Neural progenitor cell (in vitro differentiated cells): ENCODE results near the gene TGFBR2. TPM values are rescaled to one million over a fixed set of nuclear protein-coding genes. Genes with fewer than 3 reads are reported as not detected.

Experiments used
- DNase-seq: peaks from one replicate; pipeline ENCODE4 v3.0.0-alpha.2; 2016; ENCODE audit warnings: low spot score
- H2AFZ ChIP-seq: fragments of 200-600 bp; sonication (generic); replicated peaks from 2 replicates; pipeline ENCODE4 v1.6.1; 2016; ENCODE audit warnings: antibody characterized with exemption
- H3F3A ChIP-seq: fragments of 200-600 bp; sonication (generic); 2 replicates; pipeline ENCODE4 v1.6.1; 2016; ENCODE audit warnings: antibody characterized with exemption, low read depth
- H3K27ac ChIP-seq: fragments of 200-600 bp; sonication (generic); 2 replicates; pipeline ENCODE4 v1.5.1; 2016; ENCODE audit warnings: mild to moderate bottlenecking
- H3K27me3 ChIP-seq: fragments of 200-600 bp; sonication (generic); 2 replicates; pipeline ENCODE4 v1.6.1; 2016; ENCODE audit warnings: mild to moderate bottlenecking, moderate library complexity
- H3K36me3 ChIP-seq: fragments of 200-600 bp; sonication (generic); 2 replicates; pipeline ENCODE4 v1.5.1; 2016
- H3K4me1 ChIP-seq: fragments of 200-600 bp; sonication (generic); 2 replicates; pipeline ENCODE4 v1.6.1; 2016; ENCODE audit warnings: mixed run types
- H3K4me2 ChIP-seq: fragments of 200-600 bp; sonication (generic); 2 replicates; pipeline ENCODE4 v1.6.1; 2016
- H3K4me3 ChIP-seq: fragments of 200-600 bp; sonication (generic); 2 replicates; pipeline ENCODE4 v1.5.1; 2016
- H3K79me2 ChIP-seq: fragments of 200-600 bp; sonication (generic); 2 replicates; pipeline ENCODE4 v1.6.1; 2016; ENCODE audit warnings: low read depth
- H3K9ac ChIP-seq: fragments of 200-600 bp; sonication (generic); 2 replicates; pipeline ENCODE4 v1.6.1; 2016
- H3K9me3 ChIP-seq: fragments of 200-600 bp; sonication (generic); 2 replicates; pipeline ENCODE4 v1.5.1; 2016; ENCODE audit warnings: low read depth
- H4K20me1 ChIP-seq: fragments of 200-600 bp; sonication (generic); 2 replicates; pipeline ENCODE4 v1.6.1; 2016; ENCODE audit warnings: low read depth
- H3K27ac Mint-ChIP-seq: 3 replicates; pipeline ENCODE4 v1.8.0; 2021; ENCODE audit warnings: mixed read lengths
- H3K27me3 Mint-ChIP-seq: 2 replicates; pipeline ENCODE4 v1.8.0; 2022; ENCODE audit warnings: low read depth, mild to moderate bottlenecking, inconsistent platforms, moderate library complexity, mixed read lengths; ENCODE audit not compliant: insufficient read depth
- H3K36me3 Mint-ChIP-seq: 3 replicates; pipeline ENCODE4 v1.8.0; 2021; ENCODE audit warnings: mixed read lengths
- H3K4me1 Mint-ChIP-seq: 3 replicates; pipeline ENCODE4 v1.8.0; 2021; ENCODE audit warnings: mixed read lengths
- H3K4me3 Mint-ChIP-seq: 3 replicates; pipeline ENCODE4 v1.8.0; 2021; ENCODE audit warnings: mild to moderate bottlenecking, moderate library complexity, mixed read lengths
- H3K9me3 Mint-ChIP-seq: 3 replicates; pipeline ENCODE4 v1.8.0; 2020; ENCODE audit warnings: mixed read lengths
- CTCF ChIP-seq: fragments of 200-600 bp; sonication (generic); IDR thresholded peaks from 2 replicates; pipeline ENCODE4 v1.5.1; 2017; ENCODE audit warnings: antibody characterized with exemption, mild to moderate bottlenecking
- EZH2 ChIP-seq: fragments of 200-600 bp; sonication (generic); IDR thresholded peaks from 2 replicates; pipeline ENCODE4 v1.6.1; 2017; ENCODE audit warnings: antibody characterized with exemption, mild to moderate bottlenecking, moderate library complexity
- EZH2phosphoT487 ChIP-seq: fragments of 200-600 bp; sonication (generic); IDR thresholded peaks from 2 replicates; pipeline ENCODE4 v1.6.1; 2017; ENCODE audit warnings: antibody characterized with exemption
- total RNA-seq: library from RNA; depleted of rRNA; stranded (reverse); fragments of >200 nt; gene quantifications from 2 replicates; pipeline ENCODE4 v1.2.3, GENCODE V29; 2015; ENCODE audit warnings: low replicate concordance

The TGFBR2 gene
- total RNA-seq, 1 donor from 2014 or later, result 7.3 TPM

DNA sequence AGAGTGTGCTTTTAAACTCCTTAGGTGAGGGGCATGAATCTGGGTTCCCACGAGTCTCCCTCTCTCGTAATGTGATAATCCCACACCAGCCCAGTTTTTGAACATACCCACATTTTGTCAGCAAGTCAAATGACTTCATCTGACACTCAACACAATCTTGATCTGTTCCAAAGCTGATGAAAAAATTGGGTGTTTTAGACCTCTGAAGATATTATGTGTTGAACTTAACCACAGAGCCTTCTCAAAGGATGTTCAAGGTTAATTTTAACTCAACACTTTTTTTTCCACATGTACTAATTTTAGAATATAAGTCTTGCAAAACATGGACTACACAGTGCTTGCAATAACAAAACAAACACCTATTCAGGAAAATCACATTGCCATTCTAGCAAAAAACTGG, 123.1 kb downstream of the TGFBR2 start:
- Mint-ChIP-seq H3K27me3 (peaks cover 2% of the 10 kb centered on the region), H3K27ac (no peak overlapping the region), H3K36me3 (no peaks in the 10 kb centered on the region), H3K4me3 (no peak overlapping the region), H3K9me3 (no peaks in the 10 kb centered on the region), H3K4me1 (no peaks in the 10 kb centered on the region)
- Histone ChIP-seq H3K27me3 (no peaks in the 10 kb centered on the region), H3K9me3 (no peaks in the 10 kb centered on the region), H3K27ac (no peak overlapping the region), H3K4me2 (no peak overlapping the region), H3K79me2 (no peaks in the 10 kb centered on the region), H3K4me1 (peaks cover 4% of the 10 kb centered on the region), H3K4me3 (no peak overlapping the region), H4K20me1 (no peaks in the 10 kb centered on the region), H3K36me3 (no peaks in the 10 kb centered on the region), H2AFZ (no peak overlapping the region), H3K9ac (no peak overlapping the region), H3F3A (no peaks in the 10 kb centered on the region)
- TF ChIP-seq CTCF (no peak), EZH2phosphoT487 (no peak), EZH2 (no peak)
- no peak for DNase-seq

GRCh38 chr3:30729936-30730335, 123.5 kb downstream of the TGFBR2 start:
- Histone ChIP-seq H3F3A (no peaks in the 10 kb centered on the region), H3K36me3 (no peaks in the 10 kb centered on the region)
- no peak overlapping the region for H3K27ac Mint-ChIP-seq

DNA sequence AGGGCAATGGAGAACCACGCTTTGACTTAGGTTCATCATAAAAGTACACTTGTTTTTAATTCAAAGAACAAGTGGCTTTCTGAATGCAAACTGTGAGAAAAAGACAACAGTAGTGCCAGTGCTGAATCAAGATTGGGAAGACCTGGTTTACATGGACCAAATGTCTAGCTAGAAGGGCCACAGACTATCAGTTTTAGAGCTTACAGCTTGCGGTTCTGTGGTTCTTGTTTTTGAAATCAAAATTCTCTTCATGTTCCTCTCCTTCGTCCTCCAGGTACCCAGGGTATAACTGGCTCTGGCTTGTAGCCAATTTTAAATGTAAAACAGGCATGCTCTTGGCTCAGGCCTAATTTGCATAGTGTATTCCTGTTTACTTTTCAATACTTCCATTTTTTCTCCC, 124.6 kb downstream of the TGFBR2 start:
- no peaks in the 10 kb centered on the region for H3K27me3 Mint-ChIP-seq
- H3K4me3 ChIP-seq, result no peak overlapping the region
- no peaks in the 10 kb centered on the region for H3K9me3 Mint-ChIP-seq
- DNase-seq, result no peak
- no peak overlapping the region for H3K4me2 ChIP-seq
- H3K4me1 Mint-ChIP-seq, result no peaks in the 10 kb centered on the region
- peaks cover 3% of the 10 kb centered on the region for H3K4me1 ChIP-seq
- no peak overlapping the region for H3K27ac Mint-ChIP-seq
- no peaks in the 10 kb centered on the region for H3K79me2 ChIP-seq
- no peaks in the 10 kb centered on the region for H3K36me3 ChIP-seq
- no peak overlapping the region for H3K4me3 Mint-ChIP-seq
- H3K27me3 ChIP-seq, result no peaks in the 10 kb centered on the region
- H3K36me3 Mint-ChIP-seq, result no peaks in the 10 kb centered on the region
- no peak overlapping the region for H3K27ac ChIP-seq
- no peak overlapping the region for H2AFZ ChIP-seq
- no peaks in the 10 kb centered on the region for H4K20me1 ChIP-seq
- H3F3A ChIP-seq, result no peaks in the 10 kb centered on the region
- H3K9ac ChIP-seq, result no peak overlapping the region
- H3K9me3 ChIP-seq, result no peaks in the 10 kb centered on the region
- no peak for TF ChIP-seq EZH2
- TF ChIP-seq CTCF, result no peak
- no peak for TF ChIP-seq EZH2phosphoT487

More at GRCh38 chr3:30729936-30730335, 123.5 kb downstream of the TGFBR2 start:
- peaks cover 2% of the 10 kb centered on the region for H3K27me3 Mint-ChIP-seq
- H3K9me3 Mint-ChIP-seq, result no peaks in the 10 kb centered on the region
- Histone ChIP-seq H3K4me1 (peaks cover 4% of the 10 kb centered on the region), H3K4me2 (no peak overlapping the region), H3K27ac (no peak overlapping the region), H3K9me3 (no peaks in the 10 kb centered on the region), H3K79me2 (no peaks in the 10 kb centered on the region), H3K9ac (no peak overlapping the region), H4K20me1 (no peaks in the 10 kb centered on the region), H3K4me3 (no peak overlapping the region), H2AFZ (no peak overlapping the region), H3K27me3 (no peaks in the 10 kb centered on the region)
- H3K36me3 Mint-ChIP-seq, result no peaks in the 10 kb centered on the region
- TF ChIP-seq CTCF, result no peak
- TF ChIP-seq EZH2, result no peak
- no peak for TF ChIP-seq EZH2phosphoT487
- no peaks in the 10 kb centered on the region for H3K4me1 Mint-ChIP-seq
- no peak for DNase-seq
- no peak overlapping the region for H3K4me3 Mint-ChIP-seq
